Osteocyte (in vitro differentiated cells): ENCODE results near the gene GTPBP4. TPM values are rescaled to one million over a fixed set of nuclear protein-coding genes. Genes with fewer than 3 reads are reported as not detected.

Experiments
- DNase-seq: peaks from one replicate; pipeline ENCODE4 v3.0.0; 2021; ENCODE audit warnings: mixed read lengths; ENCODE audit not compliant: unreplicated experiment; ENCODE audit errors: extremely low spot score
- H3K27ac Mint-ChIP-seq: one replicate; pipeline ENCODE4 v1.8.0; 2021; ENCODE audit warnings: mild to moderate bottlenecking, mixed read lengths; ENCODE audit not compliant: unreplicated experiment
- H3K27me3 Mint-ChIP-seq: one replicate; pipeline ENCODE4 v1.8.0; 2021; ENCODE audit warnings: mixed read lengths; ENCODE audit not compliant: unreplicated experiment
- H3K36me3 Mint-ChIP-seq: one replicate; pipeline ENCODE4 v1.8.0; 2021; ENCODE audit warnings: mixed read lengths; ENCODE audit not compliant: unreplicated experiment
- H3K4me1 Mint-ChIP-seq: one replicate; pipeline ENCODE4 v1.8.0; 2021; ENCODE audit warnings: mixed read lengths; ENCODE audit not compliant: unreplicated experiment
- H3K4me3 Mint-ChIP-seq: one replicate; pipeline ENCODE4 v1.8.0; 2021; ENCODE audit warnings: mild to moderate bottlenecking, moderate library complexity, mixed read lengths; ENCODE audit not compliant: unreplicated experiment
- H3K9me3 Mint-ChIP-seq: one replicate; pipeline ENCODE4 v1.8.0; 2021; ENCODE audit warnings: mixed read lengths; ENCODE audit not compliant: unreplicated experiment
- CTCF ChIP-seq: fragments of 200-600 bp; sonication (generic); IDR thresholded peaks from 2 replicates; pipeline ENCODE4 v1.5.0; 2021; ENCODE audit warnings: antibody characterized with exemption, mild to moderate bottlenecking, moderate library complexity
- total RNA-seq: library from RNA; stranded (reverse); gene quantifications from 2 replicates; pipeline ENCODE4 v1.2.1, GENCODE V29; 2021

GTPBP4 gene
- total RNA-seq, 1 donor from 2014 or later: 53.7 TPM

DNA sequence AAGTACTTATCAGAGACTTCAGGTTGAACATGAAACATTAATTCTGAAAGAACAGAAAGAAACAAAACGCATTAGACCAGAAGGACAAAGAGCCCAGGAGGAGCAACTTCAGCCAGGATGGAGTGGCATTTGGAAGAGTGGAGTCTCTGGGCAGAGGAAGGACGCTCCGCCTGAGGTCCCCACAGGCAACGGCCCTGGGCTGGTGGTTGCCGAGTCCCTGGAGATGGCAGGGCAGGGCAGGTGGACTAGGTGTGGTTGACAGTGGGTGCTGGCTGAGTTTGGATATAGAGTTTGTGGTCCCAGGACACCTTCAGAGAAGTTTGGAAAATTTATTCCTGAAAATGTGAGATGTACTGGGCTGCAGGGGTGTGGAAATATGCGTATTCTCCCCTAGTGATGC is 29.4 kb upstream of the GTPBP4 start:
- Mint-ChIP-seq H3K27me3 (peaks cover 8% of the 10 kb centered on the region), H3K9me3 (no peaks in the 10 kb centered on the region), H3K27ac (no peak overlapping the region), H3K4me3 (no peak overlapping the region), H3K36me3 (no peaks in the 10 kb centered on the region), H3K4me1 (no peaks in the 10 kb centered on the region)
- no peak for TF ChIP-seq CTCF
- DNase-seq: no peak

- H3K27ac Mint-ChIP-seq: no peak overlapping the region
- TF ChIP-seq CTCF: no peak
- no peaks in the 10 kb centered on the region for H3K4me1 Mint-ChIP-seq
- H3K9me3 Mint-ChIP-seq: no peaks in the 10 kb centered on the region
- peaks cover 3% of the 10 kb centered on the region for H3K27me3 Mint-ChIP-seq
- H3K4me3 Mint-ChIP-seq: no peak overlapping the region
- no peak for DNase-seq
- no peaks in the 10 kb centered on the region for H3K36me3 Mint-ChIP-seq
Observed at GRCh38 chr10:962342-962741, 25.9 kb upstream of the GTPBP4 start.

DNA sequence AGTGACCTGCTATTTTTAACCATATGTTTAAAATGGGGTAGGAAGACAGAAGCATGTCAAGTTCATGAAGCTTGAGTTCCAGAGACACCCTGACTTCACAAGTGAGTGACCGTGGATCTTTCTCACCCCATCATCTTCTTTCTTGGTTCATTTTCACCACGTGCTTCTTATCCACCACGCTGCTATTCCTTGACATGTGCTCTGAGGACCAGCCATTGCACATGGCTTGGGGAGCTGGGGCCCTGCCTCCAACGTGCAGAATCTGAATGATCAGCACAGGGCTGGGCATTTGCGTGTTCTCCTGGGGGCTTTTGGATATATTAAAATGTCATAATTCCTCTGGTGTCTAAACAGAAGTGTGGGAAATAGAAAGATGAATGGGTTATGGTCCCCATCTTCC is 25.0 kb upstream of the GTPBP4 start:
- Mint-ChIP-seq H3K27me3 (peaks cover 3% of the 10 kb centered on the region), H3K9me3 (no peaks in the 10 kb centered on the region), H3K27ac (no peak overlapping the region), H3K4me1 (no peaks in the 10 kb centered on the region), H3K36me3 (no peaks in the 10 kb centered on the region), H3K4me3 (no peak overlapping the region)
- DNase-seq: no peak
- TF ChIP-seq CTCF: no peak

DNA sequence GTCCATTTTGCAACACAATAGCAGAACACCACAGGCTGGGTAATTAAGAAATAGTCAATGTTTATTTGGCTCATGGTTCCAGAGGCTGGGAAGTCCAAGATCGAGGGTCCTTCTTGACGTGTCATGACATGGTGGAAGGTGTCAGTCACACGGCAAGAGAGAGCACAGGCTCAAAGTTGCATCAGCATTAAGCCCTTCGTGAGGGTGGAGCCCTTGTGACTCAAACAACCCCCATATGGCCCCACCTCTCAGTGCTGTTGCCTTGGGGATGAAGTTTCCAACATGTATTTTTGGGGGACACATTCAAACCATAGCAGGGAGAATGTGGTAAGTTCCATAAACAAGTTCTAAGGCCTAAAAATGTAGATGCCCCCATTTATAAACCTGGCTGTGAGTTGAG is 24.6 kb upstream of the GTPBP4 start:
- DNase-seq: no peak
- TF ChIP-seq CTCF: no peak
- Mint-ChIP-seq H3K9me3 (no peaks in the 10 kb centered on the region), H3K4me3 (no peak overlapping the region), H3K4me1 (no peaks in the 10 kb centered on the region), H3K36me3 (no peaks in the 10 kb centered on the region), H3K27ac (no peak overlapping the region), H3K27me3 (peaks cover 3% of the 10 kb centered on the region)

- no peaks in the 10 kb centered on the region for H3K9me3 Mint-ChIP-seq
- no peak overlapping the region for H3K4me3 Mint-ChIP-seq
- no peak for DNase-seq
- H3K27me3 Mint-ChIP-seq: peaks cover 3% of the 10 kb centered on the region
- no peak overlapping the region for H3K27ac Mint-ChIP-seq
- H3K36me3 Mint-ChIP-seq: no peaks in the 10 kb centered on the region
- no peak for TF ChIP-seq CTCF
- H3K4me1 Mint-ChIP-seq: peaks cover under 1% of the 10 kb centered on the region
Observed at GRCh38 chr10:964321-964987, 23.8 kb upstream of the GTPBP4 start.
